Adipose tissue (tissue), 3 donors: ENCODE results near the gene CLPX. TPM values are rescaled to one million over a fixed set of nuclear protein-coding genes. Genes with fewer than 3 reads are reported as not detected.
"Not testable (repeated sequence)": the region's sequence is repeated elsewhere in the genome, so short reads cannot be mapped to it uniquely, and the experiment has no call there.

Experiments
- H3K27ac ChIP-seq: one replicate; pipeline ENCODE4 v1.5.1; 2013; ENCODE audit warnings: low read depth, low read length
- WGBS, 3 donors: extraction: QIAGEN DNeasy Blood & Tissue Kit; methylation state at CpG; one replicate each; pipeline ENCODE4 v1.1.7; 2013; 5-methylcytosine and 5-hydroxymethylcytosine counted together
- polyA plus RNA-seq, 3 donors: library from polyadenylated mRNA; stranded (reverse); fragments of 200-250 nt; gene quantifications; one replicate each; pipeline ENCODE4 v1.2.3, GENCODE V29; 2013
- donor health status: healthy with polysubstance abuse.
- donor health status: Bipolar disorder and iron deficiency.
- donor health status: healthy.

The CLPX gene
- 10 to 100 TPM in 2 of 3 donors, 1 to 10 TPM in 1; 9.0 to 19.9 (median 13.4) TPM for polyA plus RNA-seq

DNA sequence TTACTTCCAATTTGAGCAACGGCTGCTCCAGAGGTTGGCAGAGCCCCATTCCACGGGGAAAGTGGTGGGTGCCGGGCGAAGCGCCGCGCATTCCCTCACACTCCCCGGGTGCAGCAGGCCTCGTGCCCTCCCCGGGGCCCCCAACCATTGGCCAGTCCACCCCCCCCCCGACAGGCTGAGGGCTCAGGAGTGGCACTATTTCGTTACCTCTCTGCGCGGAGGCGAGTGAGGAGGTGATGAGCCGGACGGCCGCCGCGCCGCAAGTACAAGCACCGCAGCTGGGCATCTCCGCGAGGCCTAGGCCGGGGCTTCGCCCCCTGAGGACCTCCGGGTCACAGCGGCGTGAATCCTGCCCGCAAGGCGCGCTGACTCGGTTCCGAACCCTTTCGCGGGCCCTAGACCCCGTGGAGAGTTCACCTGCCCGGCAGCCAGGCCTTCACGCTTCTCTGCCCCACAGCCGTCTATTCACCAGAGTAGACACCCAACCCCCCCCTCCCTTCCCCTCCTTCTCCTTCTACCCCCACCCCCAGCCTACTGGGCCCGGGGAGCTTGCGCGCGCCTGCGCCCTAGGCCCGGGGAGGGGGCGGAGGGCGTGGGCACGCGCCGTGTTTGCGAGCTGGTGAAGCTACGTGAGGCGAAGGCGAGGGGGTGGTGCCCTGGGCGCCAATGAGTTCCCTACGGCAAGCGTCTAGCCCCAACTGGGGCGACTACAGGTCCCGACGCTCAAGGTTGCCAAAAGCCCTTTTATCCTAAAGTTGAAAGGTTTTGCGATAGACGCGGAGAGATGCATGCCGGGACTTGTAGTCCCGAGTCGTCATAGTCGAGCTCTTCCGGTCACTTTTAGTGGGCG is at the start of gene CLPX:
TSS of gene CLPX (minus strand) at position 475 of the 850 bp plus-strand sequence. CDS start at position 286, 189 bp downstream.
- 0 to 1% (median 0%) methylated on average over 60 to 70 of the region's 70 CpGs for WGBS, 3 donors
- peak within 1 kb of the TSS; percentile 52 for H3K27ac ChIP-seq

DNA sequence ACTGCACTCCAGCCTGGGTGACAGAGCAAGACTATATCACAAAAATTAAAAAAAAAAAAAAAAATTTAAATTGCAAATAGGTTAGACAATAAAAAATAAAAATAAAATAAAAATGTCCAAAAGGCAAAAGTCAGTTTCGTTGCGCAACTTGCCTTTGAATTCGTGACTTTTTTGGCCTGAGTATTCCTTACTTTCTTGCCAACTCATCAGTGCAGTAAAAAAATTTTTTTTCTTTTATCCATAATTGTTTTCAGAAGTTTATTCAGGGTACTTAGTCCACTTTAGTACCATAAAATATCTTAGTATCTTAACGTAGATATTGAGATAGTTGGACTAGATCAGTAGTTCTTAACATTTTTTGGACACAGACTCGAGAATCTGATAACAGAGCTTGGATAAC is 48.6 kb upstream of the CLPX start:
- H3K27ac ChIP-seq: no peak overlapping the region
- 56 to 78% (median 63%) methylated on average over 5 of the region's 5 CpGs for WGBS, 3 donors

DNA sequence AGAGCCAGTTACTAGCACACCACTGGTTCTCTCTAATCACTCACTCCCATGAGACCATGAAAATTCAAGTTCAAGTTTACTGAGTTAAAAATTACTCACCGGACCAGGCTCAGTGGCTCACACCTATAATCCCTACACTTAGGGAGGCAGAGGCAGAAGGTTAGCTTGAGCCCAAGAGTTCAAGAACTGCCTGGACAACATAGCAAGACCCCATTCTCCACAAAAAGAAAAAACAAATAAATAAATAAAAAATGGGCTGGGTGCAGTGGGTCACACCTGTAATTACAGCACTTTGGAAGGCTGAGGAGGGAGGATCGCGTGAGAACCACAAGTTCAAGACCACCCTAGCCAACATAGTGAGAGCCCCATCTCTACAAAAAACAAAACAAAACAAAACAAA is 47.4 kb upstream of the CLPX start:
- H3K27ac ChIP-seq: no peak overlapping the region
- 74 to 95% (median 94%) methylated on average over 3 of the region's 3 CpGs for WGBS, 3 donors

DNA sequence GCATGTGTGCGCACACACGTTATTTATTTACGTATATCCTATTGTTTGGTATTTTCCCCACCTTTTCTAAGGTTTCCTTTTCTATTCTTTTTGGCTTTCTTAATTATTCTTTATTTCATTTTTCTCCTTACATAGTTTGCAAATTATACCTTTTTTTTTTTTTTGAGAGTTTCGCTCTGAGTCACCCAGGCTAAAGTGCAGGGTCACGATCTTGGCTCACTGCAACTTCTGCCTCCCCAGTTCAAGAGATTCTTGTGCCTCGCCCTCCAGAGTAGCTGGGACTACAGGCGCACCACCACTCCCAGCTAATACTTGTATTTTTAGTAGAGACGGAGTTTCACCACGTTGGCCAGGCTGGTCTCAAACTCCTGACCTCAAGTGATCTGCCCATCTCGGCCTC is 46.2 kb upstream of the CLPX start:
- WGBS, 3 donors: 84 to 96% (median 84%) methylated on average over 10 of the region's 10 CpGs
- no peak overlapping the region for H3K27ac ChIP-seq

DNA sequence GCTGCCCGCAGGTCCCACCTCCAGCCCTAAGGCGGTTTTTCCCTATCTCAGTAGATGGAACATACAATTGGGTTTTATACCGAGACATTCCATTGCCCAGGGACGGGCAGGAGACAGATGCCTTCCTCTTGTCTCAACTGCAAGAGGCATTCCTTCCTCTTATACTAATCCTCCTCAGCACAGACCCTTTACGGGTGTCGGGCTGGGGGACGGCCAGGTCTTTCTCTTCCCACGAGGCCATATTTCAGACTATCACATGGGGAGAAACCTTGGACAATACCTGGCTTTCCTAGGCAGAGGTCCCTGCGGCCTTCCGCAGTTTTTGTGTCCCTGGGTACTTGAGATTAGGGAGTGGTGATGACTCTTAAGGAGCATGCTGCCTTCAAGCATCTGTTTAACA is 41.8 kb upstream of the CLPX start:
- H3K27ac ChIP-seq: not testable (repeated sequence)
- WGBS, 3 donors: 64 to 81% (median 80%) methylated on average over 4 of the region's 10 CpGs

DNA sequence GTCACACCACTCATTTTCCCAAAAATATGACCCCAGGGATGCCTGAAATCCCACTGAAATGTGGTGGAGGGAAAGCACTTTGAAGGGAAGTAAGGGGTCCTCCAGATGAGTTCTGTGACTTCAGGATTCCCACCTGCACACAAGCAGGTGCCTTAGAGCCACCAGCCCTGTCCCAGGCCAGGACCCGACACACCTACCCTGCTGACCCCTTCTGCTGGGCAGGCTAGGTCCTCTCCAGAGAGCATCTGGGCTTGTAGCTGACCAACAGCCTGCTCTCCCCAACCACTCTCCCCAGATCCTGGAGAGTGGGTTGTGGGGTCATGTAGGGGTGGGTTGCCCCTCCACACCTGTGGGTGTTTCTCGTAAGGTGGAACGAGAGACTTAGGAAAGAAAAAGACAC is 41.1 kb upstream of the CLPX start:
- WGBS, 3 donors: 87 to 100% (median 100%) methylated on average over 2 to 3 of the region's 3 CpGs
- no peak overlapping the region for H3K27ac ChIP-seq

DNA sequence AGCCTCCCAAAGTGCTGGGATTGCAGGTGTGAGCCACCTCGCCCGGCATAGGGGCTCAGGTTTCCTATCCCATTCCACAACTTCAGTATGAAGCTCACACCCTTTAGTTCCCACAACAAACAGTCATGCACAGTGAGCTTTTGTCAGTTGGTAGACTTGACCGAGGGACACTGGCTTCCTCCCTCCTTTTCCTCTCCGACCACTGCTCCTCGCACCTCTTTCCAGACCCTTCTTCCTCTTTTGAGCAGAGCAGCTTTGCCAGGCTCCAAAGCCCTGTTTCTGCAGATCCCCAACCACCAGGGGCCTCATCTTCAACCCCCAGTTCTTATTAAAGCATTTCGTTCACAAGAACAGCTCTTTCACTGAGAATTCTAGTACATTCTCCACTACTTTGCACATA is 38.9 kb upstream of the CLPX start:
- H3K27ac ChIP-seq: no peak overlapping the region
- 60 to 87% (median 78%) methylated on average over 6 of the region's 6 CpGs for WGBS, 3 donors

DNA sequence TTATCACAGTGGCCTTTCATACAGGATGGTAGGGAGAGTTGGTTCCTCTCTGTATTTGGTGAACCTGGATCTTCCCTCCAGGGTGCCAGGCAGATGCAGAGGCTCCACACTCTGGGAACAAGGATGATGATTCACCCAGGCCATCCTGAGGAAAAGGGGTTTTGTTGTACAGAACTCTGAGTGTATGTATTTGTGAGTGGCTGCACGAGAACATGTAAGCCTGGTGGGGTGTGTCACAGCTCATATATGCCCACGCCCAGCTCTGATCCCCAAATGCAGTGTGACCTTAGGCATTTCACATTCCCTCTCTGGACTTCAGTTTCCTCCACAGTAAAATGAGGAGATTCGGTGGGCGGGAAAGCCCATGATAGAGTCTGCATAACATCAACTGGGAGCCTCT is 37.7 kb upstream of the CLPX start:
- 86 to 92% (median 91%) methylated on average over 4 of the region's 4 CpGs for WGBS, 3 donors

DNA sequence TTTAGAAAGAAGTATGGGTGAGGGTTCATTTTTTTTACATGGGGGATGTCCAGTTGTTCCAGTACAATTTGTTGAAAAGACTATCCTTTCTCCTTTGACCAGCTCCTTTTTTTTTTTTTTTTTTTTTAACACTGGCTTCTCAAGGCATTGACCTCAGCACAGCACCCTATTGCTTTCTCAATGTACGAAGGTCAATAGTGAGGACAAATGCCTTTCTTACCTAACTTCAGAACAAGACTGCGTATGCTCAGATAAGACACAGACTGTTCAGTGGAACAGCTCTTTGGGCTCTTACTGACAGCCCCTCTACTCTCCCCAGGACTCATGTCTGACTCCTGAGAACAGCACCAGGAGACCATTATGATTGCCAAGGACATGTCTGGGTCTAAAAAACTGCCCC is 36.6 kb upstream of the CLPX start:
- no peak overlapping the region for H3K27ac ChIP-seq
- WGBS, 3 donors: 87 to 98% (median 93%) methylated on average over 2 of the region's 2 CpGs

More for the DNA sequence above, 37.7 kb upstream of the CLPX start:
- no peak overlapping the region for H3K27ac ChIP-seq

DNA sequence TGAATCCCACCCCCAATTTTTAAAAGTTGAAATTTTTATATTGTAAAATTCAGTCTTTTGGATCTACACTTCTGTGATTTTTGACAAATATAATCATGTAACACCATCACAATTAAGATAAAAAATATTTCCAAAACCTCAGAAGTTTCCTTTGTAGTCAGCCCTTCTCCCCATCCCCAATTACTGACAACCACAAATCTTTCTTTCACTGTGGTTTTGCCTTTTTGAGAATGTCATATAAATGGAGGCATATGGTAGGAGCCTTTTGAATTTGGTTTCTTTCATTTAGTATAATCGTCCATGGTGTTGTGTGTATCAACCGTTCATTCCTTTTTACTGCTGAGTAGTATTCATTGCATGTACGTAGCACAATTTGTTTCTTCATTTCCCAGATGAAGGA is 34.0 kb upstream of the CLPX start:
- WGBS, 3 donors: 91 to 96% (median 93%) methylated on average over 3 of the region's 3 CpGs

DNA sequence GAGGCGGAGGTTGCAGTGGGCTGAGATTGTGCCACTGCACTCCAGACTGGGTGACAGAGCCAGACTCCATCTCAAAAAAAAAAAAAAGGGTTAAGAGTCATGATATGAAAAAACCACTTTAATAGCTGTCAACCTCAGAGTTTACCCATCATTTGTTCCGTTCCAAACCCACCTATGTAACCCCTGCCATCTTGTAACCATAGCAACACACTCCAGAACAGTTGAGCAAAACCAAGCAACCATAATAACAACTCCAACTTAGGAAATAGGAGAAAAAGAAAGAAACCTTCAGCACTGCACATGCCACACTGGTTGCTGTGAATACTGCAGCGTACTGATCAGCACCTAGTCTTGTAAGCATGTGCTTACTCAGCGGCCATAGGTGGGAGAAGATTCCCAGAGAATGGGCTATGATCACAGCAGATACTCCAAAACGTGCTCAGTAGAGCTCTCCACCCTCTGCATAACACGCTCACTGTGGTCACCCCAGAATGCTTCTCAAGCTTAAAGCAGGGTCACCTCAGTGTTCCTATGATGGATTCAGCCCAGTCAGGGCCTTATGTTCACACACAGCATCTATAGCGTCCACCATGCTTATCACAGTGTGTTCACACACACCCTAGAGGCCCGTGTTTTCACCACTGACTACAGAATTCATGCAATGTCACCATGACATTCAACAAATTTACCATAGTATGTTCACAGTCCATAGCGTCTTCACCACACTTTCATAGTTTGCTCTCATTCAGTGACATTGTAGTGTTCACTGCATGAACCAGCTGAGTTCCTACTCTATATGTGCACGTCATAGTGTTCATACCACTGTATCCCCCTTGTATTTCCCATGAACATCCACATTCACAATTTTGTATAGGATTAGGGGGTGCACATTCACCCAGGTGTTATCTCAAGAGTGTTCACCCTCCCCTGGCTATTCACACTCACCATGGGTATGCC is 32.7 kb upstream of the CLPX start:
- 77 to 84% (median 82%) methylated on average over 10 of the region's 10 CpGs for WGBS, 3 donors

More for the DNA sequence above, 34.0 kb upstream of the CLPX start:
- H3K27ac ChIP-seq: no peak overlapping the region

DNA sequence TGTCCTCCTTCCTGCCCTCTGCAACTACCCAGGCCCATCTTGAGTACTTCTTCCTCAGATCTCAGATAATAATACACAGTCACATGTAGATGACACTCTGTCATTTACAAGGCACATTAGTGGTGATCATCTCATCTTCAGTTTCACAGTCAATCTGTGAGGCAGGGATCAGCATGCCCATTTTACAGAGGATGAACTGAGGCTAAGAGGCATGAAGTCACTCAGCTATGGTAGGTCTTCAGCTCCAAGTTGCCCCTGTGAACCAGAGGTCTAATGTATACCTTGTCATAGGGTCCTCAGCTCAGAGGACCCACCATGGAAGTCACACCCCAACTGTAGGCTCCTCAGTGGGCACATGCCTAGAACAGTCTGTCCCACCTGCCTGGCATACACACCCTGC is 30.4 kb upstream of the CLPX start:
- H3K27ac ChIP-seq: no peak overlapping the region

More for the DNA sequence above, 32.7 kb upstream of the CLPX start:
- H3K27ac ChIP-seq: no peak overlapping the region

DNA sequence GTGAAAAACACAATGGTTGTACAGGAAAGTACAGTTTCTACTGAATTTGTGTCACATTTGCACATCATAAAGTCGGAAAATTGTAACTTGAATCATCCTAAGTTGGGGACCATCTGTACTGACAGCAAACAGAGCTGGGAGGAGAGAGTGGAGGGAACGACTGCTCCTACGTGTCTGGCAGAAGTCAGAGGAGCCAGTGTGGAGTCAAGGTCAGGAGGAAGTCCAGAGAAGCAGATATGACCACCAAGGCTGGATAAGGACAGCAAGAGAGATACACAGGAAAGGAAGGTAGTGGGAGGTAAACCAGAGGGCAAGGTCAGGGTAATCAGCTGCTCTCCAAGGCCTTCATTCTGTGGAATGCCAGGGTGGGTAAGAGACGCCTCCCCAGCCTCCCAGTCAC is 28.9 kb upstream of the CLPX start:
- H3K27ac ChIP-seq: no peak overlapping the region
- 67 to 85% (median 72%) methylated on average over 4 of the region's 4 CpGs for WGBS, 3 donors

DNA sequence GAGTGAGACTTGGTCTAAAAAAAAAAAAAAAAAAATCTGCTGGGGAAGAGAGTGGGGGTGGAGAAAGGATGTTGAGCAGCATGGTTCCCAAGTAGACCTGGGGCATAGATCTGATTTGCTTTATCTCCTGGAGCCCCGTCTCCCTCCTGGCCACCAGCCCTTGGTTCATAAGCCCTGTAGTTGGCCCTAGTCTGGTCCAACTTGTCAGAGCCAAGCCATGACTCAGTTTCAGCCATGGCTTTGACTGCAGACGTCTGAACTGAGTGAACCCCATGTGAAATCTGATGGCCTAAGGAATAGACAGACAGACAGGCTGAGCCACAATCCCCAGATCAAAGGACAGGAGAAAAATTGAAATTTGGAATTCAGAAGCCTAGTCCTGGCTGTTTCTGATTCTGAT is 28.1 kb upstream of the CLPX start:
- 62 to 81% (median 71%) methylated on average over 2 of the region's 2 CpGs for WGBS, 3 donors
- H3K27ac ChIP-seq: no peak overlapping the region

DNA sequence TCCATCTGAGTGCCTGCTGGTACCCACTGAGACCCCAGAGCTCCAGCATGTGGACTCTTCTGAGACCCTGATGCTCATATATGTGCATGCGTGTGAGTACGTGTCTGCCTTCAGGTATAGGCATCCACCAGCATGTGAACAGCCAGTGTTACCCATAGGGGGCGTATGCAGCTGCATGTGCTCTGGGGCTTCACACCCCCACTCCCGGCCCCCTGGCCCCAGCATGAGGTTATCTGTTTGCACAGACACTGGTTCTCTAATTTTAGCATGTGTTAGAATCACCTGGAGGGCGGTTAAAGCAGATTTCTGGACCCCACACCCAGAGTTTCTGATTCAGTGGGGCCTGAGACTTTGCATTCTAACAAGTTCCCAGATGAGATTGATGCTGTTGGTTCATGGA is 27.0 kb upstream of the CLPX start:
- peak overlapping the region; percentile 11 for H3K27ac ChIP-seq
- 52 to 81% (median 78%) methylated on average over 5 of the region's 5 CpGs for WGBS, 3 donors

DNA sequence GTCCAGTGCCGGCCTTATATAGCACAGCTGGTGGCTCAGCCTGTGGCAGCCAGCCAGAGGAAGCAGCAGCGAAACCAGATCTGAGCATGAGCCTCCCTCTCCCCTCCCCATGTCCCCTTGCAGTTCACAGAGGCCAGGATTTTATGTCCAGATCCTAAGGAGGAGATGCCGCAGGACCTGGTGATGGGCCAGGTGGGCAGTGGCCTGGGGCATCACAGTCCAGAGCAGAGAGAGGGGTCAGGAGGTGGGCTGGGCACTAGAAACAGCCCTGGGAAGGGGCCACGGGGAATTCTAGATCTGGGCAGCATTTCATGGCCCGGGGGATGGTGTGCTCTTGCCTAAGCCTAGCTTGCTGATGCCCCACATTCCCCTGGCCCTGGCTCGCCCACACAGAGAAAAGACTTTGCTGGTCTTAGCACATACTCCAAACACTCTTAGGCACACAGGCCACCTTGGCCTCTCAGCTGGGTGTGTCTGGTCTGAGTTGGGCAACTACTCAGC is 26.4 kb upstream of the CLPX start:
- H3K27ac ChIP-seq: no peak overlapping the region

DNA sequence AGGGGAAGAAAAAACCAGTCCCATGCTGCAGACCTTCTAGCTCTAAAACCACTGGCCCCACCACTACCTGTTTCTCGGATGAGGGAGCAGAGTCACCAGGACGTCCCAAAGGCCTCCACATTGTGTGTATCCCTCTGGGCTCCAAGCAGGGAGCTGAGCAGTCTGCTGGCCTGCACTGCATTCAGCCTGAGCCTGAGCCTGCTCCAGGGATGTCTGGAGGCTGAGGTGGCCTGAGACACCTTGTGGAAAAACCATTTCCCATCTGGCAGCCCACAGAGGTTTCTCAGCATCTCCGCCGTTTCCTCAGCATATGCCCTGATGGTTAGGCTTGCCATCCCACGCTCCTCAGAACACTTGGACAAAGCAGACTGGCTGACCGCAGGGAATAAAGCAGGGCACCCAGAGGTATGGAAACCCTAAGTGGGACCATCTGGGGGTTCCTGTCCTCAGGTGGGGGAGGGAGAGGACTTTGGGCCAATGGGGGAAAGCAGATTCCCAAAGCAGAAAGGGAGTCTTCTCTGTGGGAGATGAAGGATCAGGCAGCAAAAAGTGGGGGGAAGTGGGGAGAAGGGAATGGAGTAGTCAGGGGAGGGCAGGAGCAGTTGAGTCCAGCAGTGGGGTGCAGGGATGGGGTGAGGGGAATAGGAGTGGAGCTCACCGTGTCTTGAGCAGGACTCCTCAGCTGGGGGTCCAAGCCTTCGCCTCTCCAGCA is 25.8 kb upstream of the CLPX start, which contains the start of gene CILP:
TSS of gene CILP (minus strand) at position 704 of the 712 bp plus-strand sequence. CDS start 1,718 bp downstream, outside the sequence.
- WGBS, 3 donors: 62 to 83% (median 67%) methylated on average over 8 of the region's 8 CpGs

More for the DNA sequence above, 26.4 kb upstream of the CLPX start:
- WGBS, 3 donors: 39 to 64% (median 41%) methylated on average over 6 of the region's 6 CpGs

More for the DNA sequence above, 25.8 kb upstream of the CLPX start, which contains the start of gene CILP:
- H3K27ac ChIP-seq: peak within 1 kb of the TSS; percentile 11
